ENCODE results near the gene ELP1.
"Not testable (repeated sequence)": the region's sequence is repeated elsewhere in the genome, so short reads cannot be mapped to it uniquely, and the experiment has no call there.

- not testable (repeated sequence) for TF ChIP-seq POLR2A, CTCF (IDR thresholded peaks at IDR 0.05)
Observed at GRCh38 chr9:108920401-108920800, 13.5 kb downstream of the ELP1 start.
